A172 (cell line): Measurements from ENCODE around the gene ABHD12. TPM values are rescaled to one million over a fixed set of nuclear protein-coding genes. Genes with fewer than 3 reads are reported as not detected.
A peak's percentile ranks its signal among the peaks of the same experiment; 100 is the strongest.

Experiments used
- DNase-seq: peaks from one replicate; pipeline ENCODE4 v3.0.0-alpha.2; 2015; ENCODE audit warnings: low spot score
- total RNA-seq: library from RNA; depleted of rRNA; stranded (reverse); fragments of >200 nt; shearing (Covaris generic); gene quantifications from 2 replicates; pipeline ENCODE4 v1.2.3, GENCODE V29; 2014; rRNA removed

Gene ABHD12
- total RNA-seq, 1 experiment from 2014 or later = 90.9 TPM

- no peak for DNase-seq
These were observed 132.7 kb downstream of the ABHD12 start for GRCh38 chr20:25257756-25258475.

GRCh38 chr20:25257130-25257529 is 133.5 kb downstream of the ABHD12 start:
- DNase-seq = no peak

- DNase-seq = no peak
These were observed 134.3 kb downstream of the ABHD12 start for GRCh38 chr20:25256226-25256859.

GRCh38 chr20:25254986-25255680 is 135.5 kb downstream of the ABHD12 start:
- peak; percentile 32 for DNase-seq

GRCh38 chr20:25254571-25254970 is 136.1 kb downstream of the ABHD12 start:
- no peak for DNase-seq

GRCh38 chr20:25253606-25254275 is 136.9 kb downstream of the ABHD12 start:
- DNase-seq = no peak

GRCh38 chr20:25252686-25253421 is 137.8 kb downstream of the ABHD12 start:
- DNase-seq = no peak

GRCh38 chr20:25252230-25252651 is 138.4 kb downstream of the ABHD12 start:
- no peak for DNase-seq

GRCh38 chr20:25251558-25251957 is 139.1 kb downstream of the ABHD12 start:
- no peak for DNase-seq

GRCh38 chr20:25251019-25251418 is 139.6 kb downstream of the ABHD12 start:
- DNase-seq = no peak

GRCh38 chr20:25250508-25250907 is 140.1 kb downstream of the ABHD12 start:
- no peak for DNase-seq

Other genes starting within 250 kb of the ABHD12 start
- gene ENTPD6, start 195.1 kb downstream of the ABHD12 start, total RNA-seq = 62.4 and 69.7 TPM in 2 replicates
- gene PYGB, start 142.8 kb downstream of the ABHD12 start, total RNA-seq = 91.8 and 118 TPM in 2 replicates
- 42.6 and 48.4 TPM in 2 replicates for gene GINS1, start 16.8 kb upstream of the ABHD12 start, total RNA-seq
- 9.1 and 9.4 TPM in 2 replicates for gene NINL, start 194.7 kb upstream of the ABHD12 start, total RNA-seq
- 10.8 and 14.7 TPM in 2 replicates for gene NANP, start 233.2 kb upstream of the ABHD12 start, total RNA-seq